HepG2 (cell line): ENCODE measurements around the gene MMP25. TPM values are rescaled to one million over a fixed set of nuclear protein-coding genes. Genes with fewer than 3 reads are reported as not detected.

Source experiments
- GTF2F1 ChIP-seq: fragments of 150-350 bp; IDR thresholded peaks from 2 replicates; pipeline ENCODE4 v1.6.1; 2014; ENCODE audit warnings: low read length
- JUNB ChIP-seq: sonication (generic); formaldehyde crosslinking; IDR thresholded peaks from 2 replicates; pipeline ENCODE4 v1.8.0; 2022; ENCODE audit warnings: missing genetic modification reagents, mild to moderate bottlenecking, borderline replicate concordance
- MBNL3 ChIP-seq: fragments of 250-450 bp; sonication (Bioruptor Pico); conservative IDR thresholded peaks from 2 replicates; pipeline ENCODE4 v1.8.0; 2022; ENCODE audit warnings: mild to moderate bottlenecking, inconsistent platforms
- MTA1 ChIP-seq: sonication (generic); formaldehyde crosslinking; IDR thresholded peaks from 2 replicates; pipeline ENCODE4 v1.4.0; 2020; ENCODE audit warnings: missing genetic modification reagents, mild to moderate bottlenecking, borderline replicate concordance
- RFX1 ChIP-seq: fragments of 450-650 bp; IDR thresholded peaks from 2 replicates; pipeline ENCODE4 v1.6.1; 2017
- SNAI1 ChIP-seq: sonication (generic); formaldehyde crosslinking; IDR thresholded peaks from 2 replicates; pipeline ENCODE4 v1.5.0; 2020; ENCODE audit warnings: mild to moderate bottlenecking, missing genetic modification reagents, borderline replicate concordance
- TP53 ChIP-seq: sonication (generic); formaldehyde crosslinking; conservative IDR thresholded peaks from 2 replicates; pipeline ENCODE4 v1.4.0; 2020; ENCODE audit warnings: missing genetic modification reagents
- ZBTB20 ChIP-seq: sonication (generic); formaldehyde crosslinking; IDR thresholded peaks from 2 replicates; pipeline ENCODE4 v1.8.1; 2023; ENCODE audit warnings: missing genetic modification reagents, low read depth, mild to moderate bottlenecking, borderline replicate concordance
- ZNF121 ChIP-seq: sonication (generic); formaldehyde crosslinking; IDR thresholded peaks from 2 replicates; pipeline ENCODE4 v1.5.0; 2020; ENCODE audit warnings: mild to moderate bottlenecking, missing genetic modification reagents
- ZNF430 ChIP-seq: sonication (generic); formaldehyde crosslinking; IDR thresholded peaks from 2 replicates; pipeline ENCODE4 v1.9.0; 2021; ENCODE audit warnings: mild to moderate bottlenecking, missing genetic modification reagents
- ZNF441 ChIP-seq: sonication (generic); formaldehyde crosslinking; IDR thresholded peaks from 2 replicates; pipeline ENCODE4 v1.7.0; 2021; ENCODE audit warnings: missing genetic modification reagents, borderline replicate concordance
- ZNF547 ChIP-seq: sonication (generic); formaldehyde crosslinking; IDR thresholded peaks from 2 replicates; pipeline ENCODE4 v1.5.1; 2020; ENCODE audit warnings: mild to moderate bottlenecking, missing genetic modification reagents
- ZNF563 ChIP-seq: sonication (generic); formaldehyde crosslinking; IDR thresholded peaks from 2 replicates; pipeline ENCODE4 v1.8.0; 2022; ENCODE audit warnings: mild to moderate bottlenecking, moderate library complexity, missing genetic modification reagents
- ZNF883 ChIP-seq: sonication (generic); formaldehyde crosslinking; IDR thresholded peaks from 2 replicates; pipeline ENCODE4 v1.5.1; 2020; ENCODE audit warnings: mild to moderate bottlenecking, missing genetic modification reagents; ENCODE audit errors: not compliant biosample characterization
- polyA plus RNA-seq, 8 experiments: library from polyadenylated mRNA; depleted of rRNA in 3 of 8; stranded (reverse) in 7 of 8; unstranded in 1 of 8; fragments of >200 nt; fragmentation: Illumina TruSeq in 4 of 8; extraction: Trizol in 4 of 8; gene quantifications; 2 replicates each; pipeline versions ENCODE4 v1.2.1 to v1.2.3, GENCODE V29; 2011 to 2016; ENCODE audit warnings: low read depth in 4 of 8, missing spikeins in 1 of 8, mixed read lengths in 1 of 8; ENCODE audit not compliant: insufficient read depth in 1 of 8
- total RNA-seq, 5 experiments: library from RNA; depleted of rRNA; stranded (reverse); fragments of >200 nt; fragmentation: Illumina TruSeq; extraction: Trizol; gene quantifications; 2 replicates each; pipeline ENCODE4 v1.2.3, GENCODE V29; 2016; ENCODE audit warnings: low read depth in 1 of 5
- TF ChIP-seq, protein P1 (sequence below): sonication (generic); formaldehyde crosslinking; conservative IDR thresholded peaks from 2 replicates; pipeline ENCODE4 v1.8.0; 2022; ENCODE audit warnings: mild to moderate bottlenecking, moderate library complexity, missing genetic modification reagents
- TF ChIP-seq, protein P2 (sequence below): sonication (generic); formaldehyde crosslinking; IDR thresholded peaks from 2 replicates; pipeline ENCODE4 v1.5.0; 2020; ENCODE audit warnings: mild to moderate bottlenecking, missing genetic modification reagents
- TF ChIP-seq, protein P3 (sequence below), 2 experiments: sonication (generic) in 1 of 2; formaldehyde crosslinking in 1 of 2; IDR thresholded peaks; 2 replicates each; pipeline versions ENCODE4 v1.6.1 to v1.9.0; 2014 to 2022; ENCODE audit warnings: antibody characterized with exemption in 1 of 2, borderline replicate concordance in 1 of 2, inconsistent platforms in 1 of 2, low read depth in 1 of 2, missing genetic modification reagents in 1 of 2

The MMP25 gene
- total and polyA plus RNA-seq, 2 of the 13 experiments (the other 11 are each of a cell fraction or from before 2014, with no cell fraction given): 0.04 to 0.08 TPM

DNA sequence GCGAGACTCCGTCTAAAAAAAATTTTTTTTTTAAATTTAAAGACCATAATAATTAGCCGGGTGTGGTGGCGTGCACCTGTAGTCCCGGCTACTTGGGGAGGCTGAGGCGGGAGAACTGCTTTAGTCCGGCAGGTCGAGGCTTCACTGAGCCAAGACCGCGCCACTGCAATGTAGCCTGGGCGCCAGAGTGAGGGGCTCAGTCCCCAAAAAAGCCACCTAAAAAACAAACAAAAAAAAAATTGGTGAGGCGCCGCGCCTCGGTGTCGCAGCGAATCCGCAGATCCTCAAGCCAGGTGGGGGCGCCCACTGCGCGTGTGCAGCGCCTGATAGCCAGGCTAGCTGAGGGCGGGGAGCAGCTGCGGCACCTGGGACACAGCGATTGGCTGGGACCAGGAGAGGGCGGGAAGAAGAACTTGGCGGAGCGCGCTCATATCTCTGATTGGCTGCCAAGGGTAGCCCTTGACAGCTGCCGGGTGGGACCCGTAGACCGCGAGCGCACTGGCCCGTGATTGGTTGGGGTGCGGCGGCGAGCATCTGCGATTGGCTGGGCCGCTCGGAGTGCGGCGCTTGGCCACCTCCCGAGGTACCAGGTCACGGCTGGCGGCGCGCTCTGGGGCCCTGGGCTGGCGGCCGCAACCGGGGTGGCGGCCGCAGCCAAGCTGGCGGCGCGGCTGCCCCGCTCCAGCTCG lies 42.6 kb upstream of the MMP25 start (continued):
- TF ChIP-seq, protein P1, sequence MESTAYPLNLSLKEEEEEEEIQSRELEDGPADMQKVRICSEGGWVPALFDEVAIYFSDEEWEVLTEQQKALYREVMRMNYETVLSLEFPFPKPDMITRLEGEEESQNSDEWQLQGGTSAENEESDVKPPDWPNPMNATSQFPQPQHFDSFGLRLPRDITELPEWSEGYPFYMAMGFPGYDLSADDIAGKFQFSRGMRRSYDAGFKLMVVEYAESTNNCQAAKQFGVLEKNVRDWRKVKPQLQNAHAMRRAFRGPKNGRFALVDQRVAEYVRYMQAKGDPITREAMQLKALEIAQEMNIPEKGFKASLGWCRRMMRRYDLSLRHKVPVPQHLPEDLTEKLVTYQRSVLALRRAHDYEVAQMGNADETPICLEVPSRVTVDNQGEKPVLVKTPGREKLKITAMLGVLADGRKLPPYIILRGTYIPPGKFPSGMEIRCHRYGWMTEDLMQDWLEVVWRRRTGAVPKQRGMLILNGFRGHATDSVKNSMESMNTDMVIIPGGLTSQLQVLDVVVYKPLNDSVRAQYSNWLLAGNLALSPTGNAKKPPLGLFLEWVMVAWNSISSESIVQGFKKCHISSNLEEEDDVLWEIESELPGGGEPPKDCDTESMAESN (CRISPR knock-in tag): 0 out of 2 replicates have a peak, but pooled peaks have one; percentile 51
- TF ChIP-seq SNAI1 (CRISPR knock-in tag): no peak
- no peak for TF ChIP-seq MBNL3 (CRISPR knock-in tag)
- no peak for TF ChIP-seq MTA1 (CRISPR knock-in tag)
- no peak for TF ChIP-seq ZNF121
- TF ChIP-seq ZNF883 (CRISPR knock-in tag): no peak
- TF ChIP-seq ZNF441: no peak
- TF ChIP-seq JUNB (CRISPR knock-in tag): no peak
- TF ChIP-seq GTF2F1: no peak
- TF ChIP-seq TP53 (CRISPR knock-in tag): no peak
- TF ChIP-seq RFX1: no peak
- no peak; the same call in 1 of the 2 replicates for TF ChIP-seq ZNF430
- TF ChIP-seq ZNF563 (CRISPR knock-in tag): no peak
- no peak for TF ChIP-seq ZNF547
- TF ChIP-seq, protein P2, sequence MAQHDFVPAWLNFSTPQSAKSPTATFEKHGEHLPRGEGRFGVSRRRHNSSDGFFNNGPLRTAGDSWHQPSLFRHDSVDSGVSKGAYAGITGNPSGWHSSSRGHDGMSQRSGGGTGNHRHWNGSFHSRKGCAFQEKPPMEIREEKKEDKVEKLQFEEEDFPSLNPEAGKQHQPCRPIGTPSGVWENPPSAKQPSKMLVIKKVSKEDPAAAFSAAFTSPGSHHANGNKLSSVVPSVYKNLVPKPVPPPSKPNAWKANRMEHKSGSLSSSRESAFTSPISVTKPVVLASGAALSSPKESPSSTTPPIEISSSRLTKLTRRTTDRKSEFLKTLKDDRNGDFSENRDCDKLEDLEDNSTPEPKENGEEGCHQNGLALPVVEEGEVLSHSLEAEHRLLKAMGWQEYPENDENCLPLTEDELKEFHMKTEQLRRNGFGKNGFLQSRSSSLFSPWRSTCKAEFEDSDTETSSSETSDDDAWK (CRISPR knock-in tag): no peak
- TF ChIP-seq, protein P3, sequence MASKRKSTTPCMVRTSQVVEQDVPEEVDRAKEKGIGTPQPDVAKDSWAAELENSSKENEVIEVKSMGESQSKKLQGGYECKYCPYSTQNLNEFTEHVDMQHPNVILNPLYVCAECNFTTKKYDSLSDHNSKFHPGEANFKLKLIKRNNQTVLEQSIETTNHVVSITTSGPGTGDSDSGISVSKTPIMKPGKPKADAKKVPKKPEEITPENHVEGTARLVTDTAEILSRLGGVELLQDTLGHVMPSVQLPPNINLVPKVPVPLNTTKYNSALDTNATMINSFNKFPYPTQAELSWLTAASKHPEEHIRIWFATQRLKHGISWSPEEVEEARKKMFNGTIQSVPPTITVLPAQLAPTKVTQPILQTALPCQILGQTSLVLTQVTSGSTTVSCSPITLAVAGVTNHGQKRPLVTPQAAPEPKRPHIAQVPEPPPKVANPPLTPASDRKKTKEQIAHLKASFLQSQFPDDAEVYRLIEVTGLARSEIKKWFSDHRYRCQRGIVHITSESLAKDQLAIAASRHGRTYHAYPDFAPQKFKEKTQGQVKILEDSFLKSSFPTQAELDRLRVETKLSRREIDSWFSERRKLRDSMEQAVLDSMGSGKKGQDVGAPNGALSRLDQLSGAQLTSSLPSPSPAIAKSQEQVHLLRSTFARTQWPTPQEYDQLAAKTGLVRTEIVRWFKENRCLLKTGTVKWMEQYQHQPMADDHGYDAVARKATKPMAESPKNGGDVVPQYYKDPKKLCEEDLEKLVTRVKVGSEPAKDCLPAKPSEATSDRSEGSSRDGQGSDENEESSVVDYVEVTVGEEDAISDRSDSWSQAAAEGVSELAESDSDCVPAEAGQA (IDR thresholded peaks at IDR 0.05; ENCODE audit: low read depth): no peak
- TF ChIP-seq, protein P3 (CRISPR knock-in tag; IDR thresholded peaks at IDR 0.05; ENCODE audit: borderline replicate concordance): no peak
- no peak for TF ChIP-seq ZBTB20 (CRISPR knock-in tag)
